Duodenal mucosa (tissue), 2 donors: ENCODE data around the gene PFKFB3.

ENCODE experiments used
- H3K27ac ChIP-seq: one replicate; pipeline ENCODE4 v1.7.0; 2013; ENCODE audit warnings: low read depth, low read length
- H3K27me3 ChIP-seq, 2 donors: one replicate each; pipeline ENCODE4 v1.7.0; 2013; ENCODE audit warnings: low read length in 2 of 2, control low read depth in 1 of 2; ENCODE audit not compliant: insufficient read depth in 2 of 2, control insufficient read depth in 1 of 2
- H3K36me3 ChIP-seq, 2 donors: one replicate each; pipeline ENCODE4 v1.7.0; 2013; ENCODE audit warnings: low read length in 2 of 2, control low read depth in 1 of 2; ENCODE audit not compliant: insufficient read depth in 2 of 2, control insufficient read depth in 1 of 2
- H3K4me1 ChIP-seq, 2 donors: one replicate each; pipeline ENCODE4 v1.7.0; 2013; ENCODE audit warnings: low read length in 2 of 2, control low read depth in 1 of 2; ENCODE audit not compliant: insufficient read depth in 2 of 2, control insufficient read depth in 1 of 2
- H3K4me3 ChIP-seq, 2 donors: one replicate each; pipeline ENCODE4 v1.7.0; 2013; ENCODE audit warnings: low read length in 2 of 2, low read depth in 1 of 2
- H3K9ac ChIP-seq, 2 donors: one replicate each; pipeline ENCODE4 v1.7.0; 2013; ENCODE audit warnings: low read length in 2 of 2, low read depth in 1 of 2
- H3K9me3 ChIP-seq, 2 donors: one replicate each; pipeline ENCODE4 v1.7.0; 2013; ENCODE audit warnings: low read length in 2 of 2, control low read depth in 1 of 2; ENCODE audit not compliant: control insufficient read depth in 1 of 2

Gene PFKFB3

GRCh38 chr10:6218692-6219493 is 16.2 kb downstream of the PFKFB3 start:
- no peak overlapping the region for H3K4me3 ChIP-seq
- H3K9ac ChIP-seq, result no peak overlapping the region
- peaks cover 47 to 86% of the 10 kb centered on the region in 2 donors for H3K36me3 ChIP-seq
- H3K27ac ChIP-seq, result no peak overlapping the region
- H3K4me1 ChIP-seq, result no peaks in the 10 kb centered on the region
- H3K9me3 ChIP-seq, result no peaks in the 10 kb centered on the region
- H3K27me3 ChIP-seq, result no peaks in the 10 kb centered on the region

DNA sequence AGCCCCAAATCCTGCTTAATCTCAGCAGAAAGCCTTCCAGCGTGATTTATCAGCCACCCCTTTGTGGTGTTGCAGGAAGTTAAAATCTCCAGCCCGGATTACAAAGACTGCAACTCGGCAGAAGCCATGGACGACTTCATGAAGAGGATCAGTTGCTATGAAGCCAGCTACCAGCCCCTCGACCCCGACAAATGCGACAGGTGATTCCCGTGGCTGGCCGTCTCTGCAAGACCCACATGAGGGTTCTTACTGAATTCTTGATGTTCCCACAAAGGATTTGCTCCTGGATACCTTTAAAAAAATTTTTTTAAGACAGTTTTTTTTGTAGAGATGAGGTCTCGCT is 16.7 kb downstream of the PFKFB3 start:
- H3K4me3 ChIP-seq, result no peak overlapping the region
- no peaks in the 10 kb centered on the region for H3K27me3 ChIP-seq
- peaks cover 47 to 85% of the 10 kb centered on the region in 2 donors for H3K36me3 ChIP-seq
- no peaks in the 10 kb centered on the region for H3K4me1 ChIP-seq
- no peak overlapping the region for H3K9ac ChIP-seq
- no peaks in the 10 kb centered on the region for H3K9me3 ChIP-seq
- H3K27ac ChIP-seq, result no peak overlapping the region

GRCh38 chr10:6220418-6221191 is 17.9 kb downstream of the PFKFB3 start:
- no peak overlapping the region for H3K9ac ChIP-seq

DNA sequence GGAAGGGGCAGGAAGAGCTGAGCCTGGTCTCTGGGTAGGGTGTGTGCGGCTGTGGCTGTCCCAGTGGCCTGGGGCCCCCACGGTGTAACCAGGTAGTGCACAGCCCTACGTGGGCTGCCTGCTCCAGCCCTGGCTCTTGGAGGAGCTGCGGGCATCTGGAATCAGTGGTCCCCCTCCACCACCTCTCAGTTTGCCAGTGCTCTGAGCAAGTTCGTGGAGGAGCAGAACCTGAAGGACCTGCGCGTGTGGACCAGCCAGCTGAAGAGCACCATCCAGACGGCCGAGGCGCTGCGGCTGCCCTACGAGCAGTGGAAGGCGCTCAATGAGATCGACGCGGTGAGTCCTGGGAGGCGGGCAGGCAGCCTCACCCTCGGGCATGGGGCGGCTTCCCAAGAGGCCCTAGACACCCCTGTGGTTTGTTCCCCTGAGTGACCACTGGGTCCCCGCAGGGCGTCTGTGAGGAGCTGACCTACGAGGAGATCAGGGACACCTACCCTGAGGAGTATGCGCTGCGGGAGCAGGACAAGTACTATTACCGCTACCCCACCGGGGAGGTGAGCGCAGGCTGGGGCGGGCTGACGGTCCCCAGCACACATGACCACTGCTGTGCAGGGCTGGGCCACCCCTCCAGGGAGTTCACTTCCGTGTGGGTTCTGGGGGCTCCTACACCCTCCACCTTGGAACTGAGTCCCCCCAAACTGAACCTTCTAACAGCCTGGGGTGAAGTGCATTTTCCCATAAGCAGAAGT is 18.6 kb downstream of the PFKFB3 start:
- no peaks in the 10 kb centered on the region for H3K27me3 ChIP-seq

More at GRCh38 chr10:6220418-6221191, 17.9 kb downstream of the PFKFB3 start:
- Histone ChIP-seq H3K9me3 (no peaks in the 10 kb centered on the region), H3K27me3 (no peaks in the 10 kb centered on the region), H3K36me3 (peaks cover 53 to 85% of the 10 kb centered on the region in 2 donors), H3K27ac (no peak overlapping the region), H3K4me3 (no peak overlapping the region), H3K4me1 (no peaks in the 10 kb centered on the region)

GRCh38 chr10:6221971-6222751 is 19.4 kb downstream of the PFKFB3 start:
- H3K9ac ChIP-seq, result no peak overlapping the region
- H3K9me3 ChIP-seq, result no peaks in the 10 kb centered on the region
- no peak overlapping the region for H3K27ac ChIP-seq
- H3K4me3 ChIP-seq, result no peak overlapping the region
- peaks cover 51 to 84% of the 10 kb centered on the region in 2 donors for H3K36me3 ChIP-seq
- H3K27me3 ChIP-seq, result no peaks in the 10 kb centered on the region
- no peaks in the 10 kb centered on the region for H3K4me1 ChIP-seq

More for the DNA sequence above, 18.6 kb downstream of the PFKFB3 start:
- H3K36me3 ChIP-seq, result peaks cover 53 to 86% of the 10 kb centered on the region in 2 donors
- no peaks in the 10 kb centered on the region for H3K9me3 ChIP-seq
- no peak overlapping the region for H3K9ac ChIP-seq
- no peak overlapping the region for H3K4me3 ChIP-seq
- H3K4me1 ChIP-seq, result no peaks in the 10 kb centered on the region
- H3K27ac ChIP-seq, result no peak overlapping the region

- H3K9me3 ChIP-seq, result no peaks in the 10 kb centered on the region
- no peak overlapping the region for H3K9ac ChIP-seq
- no peak overlapping the region for H3K4me3 ChIP-seq
- no peaks in the 10 kb centered on the region for H3K27me3 ChIP-seq
- no peaks in the 10 kb centered on the region for H3K4me1 ChIP-seq
- peaks cover 48 to 84% of the 10 kb centered on the region in 2 donors for H3K36me3 ChIP-seq
- H3K27ac ChIP-seq, result no peak overlapping the region
Measured at GRCh38 chr10:6222755-6223154, 20.0 kb downstream of the PFKFB3 start.

GRCh38 chr10:6223981-6224380 is 21.2 kb downstream of the PFKFB3 start:
- H3K9me3 ChIP-seq, result no peaks in the 10 kb centered on the region
- H3K36me3 ChIP-seq, result peaks cover 45 to 85% of the 10 kb centered on the region in 2 donors
- no peak overlapping the region for H3K9ac ChIP-seq
- no peaks in the 10 kb centered on the region for H3K27me3 ChIP-seq
- no peak overlapping the region for H3K27ac ChIP-seq
- no peaks in the 10 kb centered on the region for H3K4me1 ChIP-seq
- no peak overlapping the region for H3K4me3 ChIP-seq

- H3K4me3 ChIP-seq, result no peak overlapping the region
- peaks cover 44 to 83% of the 10 kb centered on the region in 2 donors for H3K36me3 ChIP-seq
- H3K4me1 ChIP-seq, result no peaks in the 10 kb centered on the region
- no peak overlapping the region for H3K9ac ChIP-seq
- no peak overlapping the region for H3K27ac ChIP-seq
- H3K27me3 ChIP-seq, result no peaks in the 10 kb centered on the region
- no peaks in the 10 kb centered on the region for H3K9me3 ChIP-seq
Measured at GRCh38 chr10:6224781-6225180, 22.0 kb downstream of the PFKFB3 start.

GRCh38 chr10:6225263-6225814 is 22.6 kb downstream of the PFKFB3 start:
- Histone ChIP-seq H3K9me3 (no peaks in the 10 kb centered on the region), H3K9ac (no peak overlapping the region), H3K4me3 (no peak overlapping the region), H3K36me3 (peaks cover 49 to 87% of the 10 kb centered on the region in 2 donors), H3K27ac (no peak overlapping the region), H3K27me3 (no peaks in the 10 kb centered on the region), H3K4me1 (no peaks in the 10 kb centered on the region)
